NCI-H69 (cell line): ENCODE measurements around the gene OR2M5.

Source experiments
- DNase-seq: peaks from one replicate; lab custom pipeline; 2025; lab: John Stamatoyannopoulos, UW

OR2M5 gene

GRCh38 chr1:248144513-248145198 is at the start of gene OR2M5:
Gene OR2M5, plus strand, starts transcription at chr1:248145148. Its CDS starts 0 bp downstream, at chr1:248145148.
- DNase-seq, result no peak

- no peak for DNase-seq
Measured at GRCh38 chr1:248098529-248098928, 46.4 kb upstream of the OR2M5 start.

DNA sequence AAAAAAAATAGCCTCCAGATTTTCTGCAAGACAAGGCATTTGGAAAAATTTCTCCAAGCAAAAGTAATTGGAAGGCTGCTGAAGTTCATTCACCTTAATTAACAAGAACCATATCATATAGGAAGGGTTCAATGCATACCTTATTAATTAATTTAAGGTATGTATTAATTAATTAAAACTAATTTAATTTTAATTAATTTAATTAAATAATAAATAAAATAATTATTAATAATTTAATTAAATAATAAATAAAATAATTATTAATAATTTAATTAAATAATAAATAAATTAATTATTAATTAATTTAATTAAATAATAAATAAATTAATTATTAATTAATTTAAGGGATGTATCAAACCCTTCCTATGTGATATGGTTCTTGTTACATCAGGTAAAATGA is 42.1 kb upstream of the OR2M5 start:
- DNase-seq, result no peak

DNA sequence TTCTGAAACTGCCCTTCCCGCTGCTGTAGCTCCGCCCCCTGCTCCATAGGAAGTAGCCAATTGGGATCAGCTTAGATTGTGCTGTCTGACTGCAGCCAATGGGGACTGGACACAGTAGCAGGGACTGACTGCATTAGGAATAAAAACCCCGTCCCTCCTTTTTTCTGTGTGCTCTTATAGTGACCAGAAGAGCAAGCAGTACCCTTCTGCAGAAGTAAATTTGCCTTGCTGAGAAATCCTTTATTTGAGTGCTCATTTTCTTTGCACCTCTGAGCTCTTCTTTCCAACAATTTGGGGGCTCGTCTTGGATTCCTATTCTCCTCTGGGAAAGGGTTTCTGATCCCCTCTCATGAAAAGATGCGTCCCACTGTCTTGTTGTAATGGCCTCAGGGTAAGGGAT is 33.8 kb upstream of the OR2M5 start:
- no peak for DNase-seq

- no peak for DNase-seq
Measured at GRCh38 chr1:248114890-248115289, 30.1 kb upstream of the OR2M5 start.

GRCh38 chr1:248127653-248128052 is 17.3 kb upstream of the OR2M5 start:
- no peak for DNase-seq

DNA sequence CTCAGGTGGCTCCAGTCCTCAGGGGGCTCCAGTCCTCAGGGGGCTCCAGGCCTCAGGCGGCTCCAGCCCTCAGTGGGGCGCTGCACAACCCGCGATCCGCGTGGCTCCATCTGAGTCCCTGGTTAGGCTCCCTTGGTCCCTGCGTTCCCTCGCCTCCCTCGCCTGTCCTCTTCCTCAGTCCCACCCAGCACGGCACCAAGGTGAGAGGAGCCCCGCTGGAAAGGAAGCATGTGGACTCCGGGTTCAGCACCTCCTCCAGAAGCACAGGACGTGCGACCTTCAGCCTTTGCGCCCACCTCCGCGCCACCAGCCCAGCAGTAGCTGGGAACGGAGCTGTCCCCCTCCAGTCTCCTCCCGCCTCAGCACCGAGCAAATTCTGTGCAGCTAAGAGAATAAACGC is 8.1 kb upstream of the OR2M5 start:
- no peak for DNase-seq

- DNase-seq, result no peak
Measured at GRCh38 chr1:248140846-248141245, 4.1 kb upstream of the OR2M5 start.

DNA sequence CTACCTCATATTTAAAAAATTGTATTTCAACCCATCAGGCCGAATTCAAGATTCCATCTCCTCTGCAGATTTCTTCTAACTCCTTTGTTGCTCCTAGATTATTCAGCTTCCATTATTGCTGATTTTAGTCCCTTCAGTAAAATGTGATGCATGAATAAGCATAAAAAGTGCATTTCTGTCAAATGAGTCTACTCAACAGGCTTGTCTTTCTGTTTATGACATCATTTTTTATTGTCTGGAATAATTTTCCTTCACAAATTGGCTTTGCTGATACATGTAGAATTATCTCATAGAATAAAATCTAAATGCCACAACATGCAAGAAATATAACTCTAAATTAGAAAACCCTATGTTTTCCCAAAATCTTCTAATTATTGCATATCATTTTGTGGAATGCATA is 1.6 kb upstream of the OR2M5 start:
- no peak for DNase-seq

- DNase-seq, result no peak
Measured at GRCh38 chr1:248152056-248152827, 7.3 kb downstream of the OR2M5 start.

DNA sequence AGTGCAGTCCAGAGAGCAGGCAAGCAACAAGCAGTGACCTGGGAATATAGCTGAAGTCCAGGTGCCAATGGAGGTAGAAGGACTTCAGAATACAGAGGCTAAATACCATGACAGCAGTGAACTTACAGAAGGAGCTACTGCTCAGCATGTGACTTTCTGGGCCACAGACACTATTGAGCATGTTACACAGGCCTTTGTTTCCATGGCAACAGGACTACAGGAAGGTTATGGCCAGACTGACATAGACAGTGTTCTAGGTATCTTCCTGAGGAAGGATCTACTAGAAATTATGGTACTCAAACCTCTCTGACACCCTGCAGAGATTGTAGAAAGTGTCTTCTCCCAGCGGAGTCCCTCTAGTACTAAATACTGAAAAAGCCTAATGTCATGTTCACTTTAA is 11.0 kb downstream of the OR2M5 start:
- no peak for DNase-seq

DNA sequence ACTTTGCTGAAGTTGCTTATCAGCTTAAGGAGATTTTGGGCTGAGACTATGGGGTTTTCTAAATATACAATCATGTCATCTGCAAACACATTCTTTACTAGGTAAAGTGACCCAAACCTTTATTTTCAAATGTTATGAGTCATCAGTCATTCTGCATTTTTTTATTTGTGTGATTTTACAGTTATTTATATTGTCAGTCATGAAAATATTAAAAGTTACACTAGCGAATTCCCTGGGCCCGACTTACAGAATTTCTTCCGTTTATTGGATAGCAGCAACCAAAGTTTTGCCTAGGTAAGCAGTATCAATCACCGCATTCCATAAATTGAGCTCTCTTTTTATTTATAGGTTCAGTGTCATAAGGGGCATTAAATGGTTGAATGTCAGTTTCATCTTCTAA is 13.8 kb downstream of the OR2M5 start:
- no peak for DNase-seq

GRCh38 chr1:248164031-248164430 is 19.1 kb downstream of the OR2M5 start:
- no peak for DNase-seq

- no peak for DNase-seq
Measured at GRCh38 chr1:248165186-248165585, 20.2 kb downstream of the OR2M5 start.

GRCh38 chr1:248174521-248174920 is 29.6 kb downstream of the OR2M5 start, which contains the start of gene OR2M2:
Gene OR2M2, plus strand, starts transcription at chr1:248174821. Its CDS starts 5,165 bp downstream, at chr1:248179986.
- DNase-seq, result no peak

GRCh38 chr1:248183996-248184395 is 39.0 kb downstream of the OR2M5 start:
- DNase-seq, result no peak

DNA sequence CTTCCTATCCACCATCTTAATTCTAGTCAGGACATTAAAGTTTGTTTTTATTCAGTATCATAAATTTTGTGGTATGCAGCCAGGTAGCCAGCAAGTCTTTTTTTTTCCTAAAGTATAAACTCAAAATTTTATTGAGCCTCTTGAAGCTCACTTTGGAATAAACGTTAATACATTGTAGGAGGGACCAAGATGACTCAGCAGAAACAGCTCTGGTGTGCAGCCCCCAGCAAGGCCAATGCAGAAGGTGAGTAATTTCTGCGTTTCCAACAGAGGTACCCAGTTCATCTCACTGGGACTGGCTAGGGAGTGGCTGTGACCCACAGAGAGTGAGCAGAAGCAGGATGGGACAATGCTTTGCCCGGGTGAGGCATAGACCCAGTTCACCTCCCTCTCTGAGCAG is 42.4 kb downstream of the OR2M5 start:
- DNase-seq, result peak; percentile 26

DNA sequence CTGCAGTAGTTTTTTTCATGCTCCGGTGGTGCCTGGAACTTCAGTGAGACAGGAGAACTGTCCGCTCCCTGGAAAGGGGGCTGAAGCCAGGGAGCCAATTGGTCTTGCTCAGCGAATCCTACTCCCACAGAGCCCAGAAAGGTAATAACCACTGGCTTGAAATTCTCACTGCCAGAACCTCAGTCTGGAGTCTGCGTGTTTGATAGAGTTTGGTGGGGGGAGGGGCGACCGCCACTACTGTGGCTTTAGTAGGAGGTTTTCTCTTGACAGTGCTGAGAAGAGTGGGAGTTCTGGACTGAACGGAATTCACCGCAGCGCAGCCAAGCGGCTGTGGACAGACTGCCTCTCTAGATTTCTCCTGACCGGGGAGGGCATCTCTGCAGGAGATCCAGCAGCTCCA is 44.1 kb downstream of the OR2M5 start:
- no peak for DNase-seq

DNA sequence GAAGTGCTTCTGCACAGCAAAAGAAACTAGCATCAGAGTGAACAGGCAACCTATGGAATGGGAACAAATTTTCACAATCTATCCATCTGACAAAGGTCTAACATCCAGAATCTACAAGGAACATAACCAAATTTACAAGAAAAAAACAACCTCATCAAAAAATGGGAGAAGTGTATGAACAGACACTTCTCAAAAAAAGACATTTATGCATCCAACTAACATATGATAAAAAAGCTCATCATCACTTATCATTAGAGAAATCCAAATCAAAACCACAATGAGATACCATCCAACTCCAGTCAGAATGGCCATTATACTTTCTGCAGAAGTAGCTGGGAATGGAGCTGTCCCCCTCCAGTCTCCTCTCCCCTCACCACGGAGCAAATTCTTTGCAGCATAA is 49.2 kb downstream of the OR2M5 start:
- no peak for DNase-seq
